ENCODE results near the gene MCTP2. TPM values are rescaled to one million over a fixed set of nuclear protein-coding genes. Genes with fewer than 3 reads are reported as not detected.

The MCTP2 gene
- total RNA-seq, 1 donor from 2014 or later: 6.3 TPM

GRCh38 chr15:94509259-94509658 lies 277.9 kb downstream of the MCTP2 start:
- H3K4me3 ChIP-seq (ENCODE audit: low read depth, low read length): no peak overlapping the region
- TF ChIP-seq CTCF (IDR thresholded peaks at IDR 0.05; ENCODE audit: insufficient read depth, low read length, poor library complexity, severe bottlenecking): no peak
- no peak for DNase-seq (ENCODE audit: low read depth)
- H3K27me3 ChIP-seq (ENCODE audit: control insufficient read depth, insufficient read depth, low read length): no peaks in the 10 kb centered on the region
- no peaks in the 10 kb centered on the region for H3K36me3 ChIP-seq (ENCODE audit: control insufficient read depth, insufficient read depth, low read length)

- no peak for TF ChIP-seq CTCF (IDR thresholded peaks at IDR 0.05; ENCODE audit: insufficient read depth, low read length, poor library complexity, severe bottlenecking)
- H3K27me3 ChIP-seq (ENCODE audit: control insufficient read depth, insufficient read depth, low read length): no peaks in the 10 kb centered on the region
- DNase-seq (ENCODE audit: low read depth): no peak
These were observed 290.8 kb downstream of the MCTP2 start for GRCh38 chr15:94522125-94522524.

GRCh38 chr15:94523873-94524272 lies 292.5 kb downstream of the MCTP2 start:
- DNase-seq (ENCODE audit: low read depth): no peak
- no peaks in the 10 kb centered on the region for H3K27me3 ChIP-seq (ENCODE audit: control insufficient read depth, insufficient read depth, low read length)
- H3K4me3 ChIP-seq (ENCODE audit: low read depth, low read length): no peak overlapping the region
- H3K36me3 ChIP-seq (ENCODE audit: control insufficient read depth, insufficient read depth, low read length): no peaks in the 10 kb centered on the region
- no peak for TF ChIP-seq CTCF (IDR thresholded peaks at IDR 0.05; ENCODE audit: insufficient read depth, low read length, poor library complexity, severe bottlenecking)

More at GRCh38 chr15:94522125-94522524, 290.8 kb downstream of the MCTP2 start:
- H3K36me3 ChIP-seq (ENCODE audit: control insufficient read depth, insufficient read depth, low read length): no peaks in the 10 kb centered on the region
- H3K4me3 ChIP-seq (ENCODE audit: low read depth, low read length): no peak overlapping the region

- Histone ChIP-seq H3K36me3 (ENCODE audit: control insufficient read depth, insufficient read depth, low read length) (no peaks in the 10 kb centered on the region), H3K4me3 (ENCODE audit: low read depth, low read length) (no peak overlapping the region), H3K27me3 (ENCODE audit: control insufficient read depth, insufficient read depth, low read length) (no peaks in the 10 kb centered on the region)
- no peak for DNase-seq (ENCODE audit: low read depth)
- TF ChIP-seq CTCF (IDR thresholded peaks at IDR 0.05; ENCODE audit: insufficient read depth, low read length, poor library complexity, severe bottlenecking): no peak
These were observed 293.2 kb downstream of the MCTP2 start for GRCh38 chr15:94524565-94524964.

- TF ChIP-seq CTCF (IDR thresholded peaks at IDR 0.05; ENCODE audit: insufficient read depth, low read length, poor library complexity, severe bottlenecking): peak; percentile 48
- Histone ChIP-seq H3K36me3 (ENCODE audit: control insufficient read depth, insufficient read depth, low read length) (no peaks in the 10 kb centered on the region), H3K27me3 (ENCODE audit: control insufficient read depth, insufficient read depth, low read length) (no peaks in the 10 kb centered on the region), H3K4me3 (ENCODE audit: low read depth, low read length) (no peak overlapping the region)
- no peak for DNase-seq (ENCODE audit: low read depth)
These were observed 294.8 kb downstream of the MCTP2 start for GRCh38 chr15:94526071-94526689.

- no peak for DNase-seq (ENCODE audit: low read depth)
- no peak overlapping the region for H3K4me3 ChIP-seq (ENCODE audit: low read depth, low read length)
- no peaks in the 10 kb centered on the region for H3K27me3 ChIP-seq (ENCODE audit: control insufficient read depth, insufficient read depth, low read length)
- H3K36me3 ChIP-seq (ENCODE audit: control insufficient read depth, insufficient read depth, low read length): no peaks in the 10 kb centered on the region
- TF ChIP-seq CTCF (IDR thresholded peaks at IDR 0.05; ENCODE audit: insufficient read depth, low read length, poor library complexity, severe bottlenecking): no peak
These were observed 300.9 kb downstream of the MCTP2 start for GRCh38 chr15:94532226-94532625.

Measured in kidney epithelial cell (primary cell).